NCI-H2029 treated with DMSO at 0.1 percent for 48 hours (cell line): ENCODE results near the gene CPED1.
"Not testable (repeated sequence)": the region's sequence is repeated elsewhere in the genome, so short reads cannot be mapped to it uniquely, and the experiment has no call there.

Experiments
- DNase-seq: peaks from one replicate; lab custom pipeline; 2025; lab: John Stamatoyannopoulos, UW

The CPED1 gene

GRCh38 chr7:121153411-121153810 lies 164.9 kb downstream of the CPED1 start:
- DNase-seq = no peak

- no peak for DNase-seq
Observed at GRCh38 chr7:121153995-121154394, 165.5 kb downstream of the CPED1 start.

GRCh38 chr7:121156825-121157224 lies 168.3 kb downstream of the CPED1 start:
- DNase-seq = no peak

- DNase-seq = no peak
Observed at GRCh38 chr7:121157341-121157751, 168.8 kb downstream of the CPED1 start.

GRCh38 chr7:121157885-121158590 lies 169.5 kb downstream of the CPED1 start:
- no peak for DNase-seq

GRCh38 chr7:121158665-121159064 lies 170.2 kb downstream of the CPED1 start:
- DNase-seq = no peak

GRCh38 chr7:121159553-121159952 lies 171.0 kb downstream of the CPED1 start:
- no peak for DNase-seq

GRCh38 chr7:121160150-121161008 lies 171.9 kb downstream of the CPED1 start:
- DNase-seq = no peak

- no peak for DNase-seq
Observed at GRCh38 chr7:121163699-121164098, 175.2 kb downstream of the CPED1 start.

- DNase-seq = no peak
Observed at GRCh38 chr7:121164247-121164646, 175.7 kb downstream of the CPED1 start.

- DNase-seq = no peak
Observed at GRCh38 chr7:121166916-121167315, 178.4 kb downstream of the CPED1 start.

- DNase-seq = no peak
Observed at GRCh38 chr7:121167971-121168370, 179.5 kb downstream of the CPED1 start.

GRCh38 chr7:121169469-121169868 lies 181.0 kb downstream of the CPED1 start:
- DNase-seq = no peak

- DNase-seq = no peak
Observed at GRCh38 chr7:121172484-121172883, 184.0 kb downstream of the CPED1 start.

GRCh38 chr7:121175826-121176225 lies 187.3 kb downstream of the CPED1 start:
- no peak for DNase-seq

GRCh38 chr7:121178452-121178851 lies 189.9 kb downstream of the CPED1 start:
- DNase-seq = no peak

GRCh38 chr7:121178869-121179497 lies 190.5 kb downstream of the CPED1 start:
- no peak for DNase-seq

GRCh38 chr7:121180436-121181063 lies 192.0 kb downstream of the CPED1 start:
- DNase-seq = no peak

- DNase-seq = no peak
Observed at GRCh38 chr7:121181357-121181756, 192.8 kb downstream of the CPED1 start.

GRCh38 chr7:121182281-121182680 lies 193.8 kb downstream of the CPED1 start:
- no peak for DNase-seq

- DNase-seq = no peak
Observed at GRCh38 chr7:121182902-121183301, 194.4 kb downstream of the CPED1 start.

- DNase-seq = not testable (repeated sequence)
Observed at GRCh38 chr7:121183883-121184282, 195.4 kb downstream of the CPED1 start.
